Ishikawa (cell line): ENCODE measurements around the gene LDHAL6B.

Experiments
- CEBPB ChIP-seq: IDR thresholded peaks from 2 replicates; pipeline ENCODE4 v1.6.1; 2012
- CREB1 ChIP-seq: IDR thresholded peaks from 2 replicates; pipeline ENCODE4 v1.6.1; 2012; ENCODE audit warnings: low read depth
- EP300 ChIP-seq: IDR thresholded peaks from 2 replicates; pipeline ENCODE4 v1.6.1; 2012; ENCODE audit warnings: borderline replicate concordance
- FOXM1 ChIP-seq: IDR thresholded peaks from 2 replicates; pipeline ENCODE4 v1.6.1; 2012; ENCODE audit warnings: low read depth, borderline replicate concordance
- RAD21 ChIP-seq: IDR thresholded peaks from 2 replicates; pipeline ENCODE4 v1.6.1; 2012; ENCODE audit warnings: low read depth
- TAF1 ChIP-seq: IDR thresholded peaks from 2 replicates; pipeline ENCODE4 v1.6.1; 2012; ENCODE audit warnings: low read depth, mild to moderate bottlenecking
- YY1 ChIP-seq: IDR thresholded peaks from 2 replicates; pipeline ENCODE4 v1.6.1; 2012; ENCODE audit warnings: low read depth
- TF ChIP-seq, protein P1 (sequence below): IDR thresholded peaks from 2 replicates; pipeline ENCODE4 v1.6.1; 2012; ENCODE audit warnings: low read depth, mild to moderate bottlenecking
- TF ChIP-seq, protein P2 (sequence below): IDR thresholded peaks from 2 replicates; pipeline ENCODE4 v1.6.1; 2012

DNA sequence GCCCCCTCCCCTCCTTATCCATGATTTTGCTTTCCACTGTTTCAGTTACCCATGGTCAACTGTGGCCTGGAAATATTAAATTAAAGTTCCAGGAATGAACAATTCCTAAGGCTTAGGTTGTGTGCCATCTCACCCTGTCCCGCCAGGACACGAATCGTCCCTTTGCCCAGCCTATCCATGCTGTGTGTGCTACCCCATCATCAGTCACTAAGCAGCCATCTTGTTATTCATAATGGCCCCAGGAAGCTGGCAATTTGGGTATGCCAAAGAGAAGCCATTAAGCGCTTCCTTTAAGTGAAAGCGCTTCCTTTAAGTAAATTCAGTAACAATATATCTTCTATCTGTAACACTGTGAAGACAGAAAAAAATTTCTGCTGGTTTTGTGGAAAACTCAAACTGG, 49.2 kb upstream of the LDHAL6B start:
- TF ChIP-seq, protein P1, sequence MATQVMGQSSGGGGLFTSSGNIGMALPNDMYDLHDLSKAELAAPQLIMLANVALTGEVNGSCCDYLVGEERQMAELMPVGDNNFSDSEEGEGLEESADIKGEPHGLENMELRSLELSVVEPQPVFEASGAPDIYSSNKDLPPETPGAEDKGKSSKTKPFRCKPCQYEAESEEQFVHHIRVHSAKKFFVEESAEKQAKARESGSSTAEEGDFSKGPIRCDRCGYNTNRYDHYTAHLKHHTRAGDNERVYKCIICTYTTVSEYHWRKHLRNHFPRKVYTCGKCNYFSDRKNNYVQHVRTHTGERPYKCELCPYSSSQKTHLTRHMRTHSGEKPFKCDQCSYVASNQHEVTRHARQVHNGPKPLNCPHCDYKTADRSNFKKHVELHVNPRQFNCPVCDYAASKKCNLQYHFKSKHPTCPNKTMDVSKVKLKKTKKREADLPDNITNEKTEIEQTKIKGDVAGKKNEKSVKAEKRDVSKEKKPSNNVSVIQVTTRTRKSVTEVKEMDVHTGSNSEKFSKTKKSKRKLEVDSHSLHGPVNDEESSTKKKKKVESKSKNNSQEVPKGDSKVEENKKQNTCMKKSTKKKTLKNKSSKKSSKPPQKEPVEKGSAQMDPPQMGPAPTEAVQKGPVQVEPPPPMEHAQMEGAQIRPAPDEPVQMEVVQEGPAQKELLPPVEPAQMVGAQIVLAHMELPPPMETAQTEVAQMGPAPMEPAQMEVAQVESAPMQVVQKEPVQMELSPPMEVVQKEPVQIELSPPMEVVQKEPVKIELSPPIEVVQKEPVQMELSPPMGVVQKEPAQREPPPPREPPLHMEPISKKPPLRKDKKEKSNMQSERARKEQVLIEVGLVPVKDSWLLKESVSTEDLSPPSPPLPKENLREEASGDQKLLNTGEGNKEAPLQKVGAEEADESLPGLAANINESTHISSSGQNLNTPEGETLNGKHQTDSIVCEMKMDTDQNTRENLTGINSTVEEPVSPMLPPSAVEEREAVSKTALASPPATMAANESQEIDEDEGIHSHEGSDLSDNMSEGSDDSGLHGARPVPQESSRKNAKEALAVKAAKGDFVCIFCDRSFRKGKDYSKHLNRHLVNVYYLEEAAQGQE = no peak
- no peak for TF ChIP-seq TAF1
- TF ChIP-seq, protein P2, sequence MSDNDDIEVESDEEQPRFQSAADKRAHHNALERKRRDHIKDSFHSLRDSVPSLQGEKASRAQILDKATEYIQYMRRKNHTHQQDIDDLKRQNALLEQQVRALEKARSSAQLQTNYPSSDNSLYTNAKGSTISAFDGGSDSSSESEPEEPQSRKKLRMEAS = no peak
- TF ChIP-seq EP300 = no peak
- TF ChIP-seq CEBPB = no peak
- no peak for TF ChIP-seq YY1
- TF ChIP-seq FOXM1 = no peak
- no peak for TF ChIP-seq RAD21
- no peak for TF ChIP-seq CREB1
